K562 (cell line): ENCODE measurements around the gene GFOD1. TPM values are rescaled to one million over a fixed set of nuclear protein-coding genes. Genes with fewer than 3 reads are reported as not detected.

Experiments used
- ARHGAP35 ChIP-seq: fragments of 450-650 bp; IDR thresholded peaks from 2 replicates; pipeline ENCODE4 v1.6.1; 2018; ENCODE audit not compliant: partially characterized antibody
- ARNT ChIP-seq, 2 experiments: fragments of 450-650 bp; IDR thresholded peaks; 2 replicates each; pipeline ENCODE4 v1.6.1; 2016; ENCODE audit warnings: mild to moderate bottlenecking in 1 of 2
- DEAF1 ChIP-seq: fragments of 450-650 bp; formaldehyde crosslinking; IDR thresholded peaks from 2 replicates; pipeline ENCODE4 v1.4.0; 2020; ENCODE audit warnings: mild to moderate bottlenecking, moderate library complexity
- DMBX1 ChIP-seq: fragments of 250-450 bp; sonication (Bioruptor Pico); IDR thresholded peaks from 2 replicates; pipeline ENCODE4 v1.8.0; 2022; ENCODE audit warnings: inconsistent platforms, mild to moderate bottlenecking, moderate library complexity, borderline replicate concordance
- ESRRA ChIP-seq: fragments of 450-650 bp; IDR thresholded peaks from 2 replicates; pipeline ENCODE4 v1.6.1; 2014; ENCODE audit warnings: low read depth, mild to moderate bottlenecking, moderate library complexity, borderline replicate concordance
- FOXK2 ChIP-seq, 2 experiments: fragments of 450-650 bp; IDR thresholded peaks in 1 of 2; conservative IDR thresholded peaks in 1 of 2; 2 replicates each; pipeline ENCODE4 v1.6.1; 2016; ENCODE audit warnings: low read depth in 2 of 2, mild to moderate bottlenecking in 1 of 2
- GATAD2B ChIP-seq: fragments of 450-650 bp; IDR thresholded peaks from 2 replicates; pipeline ENCODE4 v1.6.1; 2017; ENCODE audit warnings: mild to moderate bottlenecking, borderline replicate concordance
- JUND ChIP-seq, 2 experiments: IDR thresholded peaks; 2 replicates in 1 of 2; 3 replicates in 1 of 2; pipeline ENCODE4 v1.6.1; 2011; ENCODE audit warnings: borderline replicate concordance in 2 of 2, low read depth in 2 of 2, low read length in 2 of 2, improper control_type of control experiment in 1 of 2, missing biosample characterization in 1 of 2, missing genetic modification characterization in 1 of 2, missing genetic modification reagents in 1 of 2
- KLF16 ChIP-seq: IDR thresholded peaks from 2 replicates; pipeline ENCODE4 v1.6.1; 2016; ENCODE audit warnings: antibody characterized with exemption
- LCOR ChIP-seq: sonication (generic); formaldehyde crosslinking; IDR thresholded peaks from 2 replicates; pipeline ENCODE4 v1.8.0; 2022; ENCODE audit warnings: mild to moderate bottlenecking, missing genetic modification reagents
- MTA3 ChIP-seq: fragments of 450-650 bp; formaldehyde crosslinking; IDR thresholded peaks from 2 replicates; pipeline ENCODE4 v1.6.1; 2017; ENCODE audit warnings: mild to moderate bottlenecking, borderline replicate concordance
- NFYB ChIP-seq: IDR thresholded peaks from 2 replicates; pipeline ENCODE4 v1.6.1; 2011; ENCODE audit warnings: mild to moderate bottlenecking, moderate library complexity; ENCODE audit not compliant: insufficient read length; ENCODE audit errors: extremely low read depth
- PHF8 ChIP-seq: fragments of 200-600 bp; sonication (generic); IDR thresholded peaks from 2 replicates; pipeline ENCODE4 v1.6.1; 2012; ENCODE audit warnings: mixed run types, mild to moderate bottlenecking, inconsistent platforms, low read length, moderate library complexity, borderline replicate concordance
- POLR2AphosphoS5 ChIP-seq: IDR thresholded peaks from 2 replicates; pipeline ENCODE4 v1.6.1; 2011; ENCODE audit warnings: mild to moderate bottlenecking, low read depth, low read length, moderate library complexity; ENCODE audit not compliant: control insufficient read depth, insufficient read depth
- SMARCC2 ChIP-seq: fragments of 450-650 bp; IDR thresholded peaks from 2 replicates; pipeline ENCODE4 v1.6.1; 2017; ENCODE audit warnings: antibody characterized with exemption, moderate library complexity, mild to moderate bottlenecking, low read depth
- TAF9B ChIP-seq: fragments of 450-650 bp; IDR thresholded peaks from 2 replicates; pipeline ENCODE4 v1.6.1; 2018; ENCODE audit warnings: mild to moderate bottlenecking; ENCODE audit not compliant: partially characterized antibody
- THAP7 ChIP-seq: fragments of 250-450 bp; sonication (Bioruptor Pico); IDR thresholded peaks from 2 replicates; pipeline ENCODE4 v1.5.0; 2021
- TRIM24 ChIP-seq, 2 experiments: fragments of 450-650 bp; IDR thresholded peaks; 2 replicates each; pipeline ENCODE4 v1.6.1; 2016
- ZC3H4 ChIP-seq: sonication (generic); formaldehyde crosslinking; IDR thresholded peaks from 2 replicates; pipeline ENCODE4 v1.9.0; 2021; ENCODE audit warnings: missing genetic modification reagents, borderline replicate concordance
- ZNF124 ChIP-seq: sonication (generic); formaldehyde crosslinking; IDR thresholded peaks from 2 replicates; pipeline ENCODE4 v1.8.1; 2022; ENCODE audit warnings: missing genetic modification reagents
- ZNF140 ChIP-seq: fragments of 250-450 bp; sonication (Bioruptor Pico); IDR thresholded peaks from 2 replicates; pipeline ENCODE4 v1.8.0; 2021; ENCODE audit warnings: moderate library complexity, mild to moderate bottlenecking, inconsistent platforms
- ZNF175 ChIP-seq: fragments of 200-800 bp; sonication (Bioruptor generic); IDR thresholded peaks from 2 replicates; pipeline ENCODE4 v1.6.1; 2016; ENCODE audit warnings: low read depth, mild to moderate bottlenecking, missing genetic modification characterization, missing compliant biosample characterization
- ZNF224 ChIP-seq: sonication (generic); formaldehyde crosslinking; IDR thresholded peaks from 2 replicates; pipeline ENCODE4 v1.8.0; 2022; ENCODE audit warnings: mild to moderate bottlenecking, missing genetic modification reagents
- ZNF3 ChIP-seq: fragments of 250-450 bp; sonication (Bioruptor Pico); IDR thresholded peaks from 2 replicates; pipeline ENCODE4 v1.5.0; 2021; ENCODE audit warnings: mild to moderate bottlenecking, moderate library complexity
- ZNF444 ChIP-seq: fragments of 250-450 bp; sonication (Bioruptor Pico); IDR thresholded peaks from 2 replicates; pipeline ENCODE4 v1.4.0; 2020; ENCODE audit warnings: mild to moderate bottlenecking, moderate library complexity
- ZNF512 ChIP-seq: IDR thresholded peaks from 2 replicates; pipeline ENCODE4 v1.6.1; 2016; ENCODE audit warnings: missing genetic modification characterization, missing compliant biosample characterization
- polyA plus RNA-seq, 8 experiments: library from polyadenylated mRNA; depleted of rRNA in 4 of 8; stranded (reverse) in 5 of 8; unstranded in 3 of 8; fragments of >200 nt; fragmentation: Nextera tagmentation in 2 of 8; fragmentation: Illumina TruSeq in 1 of 8; extraction: Ambion mirVana in 2 of 8; extraction: Trizol in 1 of 8; gene quantifications; 2 replicates each; pipeline versions ENCODE4 v1.2.1 to v1.2.3, GENCODE V29; 2011 to 2014; ENCODE audit warnings: inconsistent platforms in 1 of 8, missing spikeins in 1 of 8
- total RNA-seq, 7 experiments: library from RNA; depleted of rRNA in 6 of 7; stranded (reverse); fragments of >200 nt in 6 of 7; fragmentation: Illumina TruSeq in 2 of 7; extraction: Trizol in 2 of 7; gene quantifications; 2 replicates each; pipeline versions ENCODE4 v1.2.1 to v1.2.3, GENCODE V29; 2011 to 2021; ENCODE audit warnings: low replicate concordance in 1 of 7

The GFOD1 gene
- total and polyA plus RNA-seq, 9 of the 15 experiments (the other 6 are each of a cell fraction or from before 2014, with no cell fraction given): 3.8 to 12.0 (median 8.2) TPM

- TF ChIP-seq ZNF444 (CRISPR knock-in tag): no peak
- no peak for TF ChIP-seq ZNF224 (CRISPR knock-in tag)
- TF ChIP-seq ARHGAP35: no peak
- TF ChIP-seq FOXK2 (conservative IDR thresholded peaks at IDR 0.05 in 1 of 2, IDR thresholded peaks at IDR 0.05 in 1 of 2; ENCODE audit: low read depth in 2 of 2): peak in 1 of 2 experiments; percentile 41; a peak in 1 of 4 replicates
- TF ChIP-seq NFYB: no peak
- TF ChIP-seq POLR2AphosphoS5: peak; percentile 95
- TF ChIP-seq ARNT (IDR thresholded peaks at IDR 0.05): peak; percentile 49 to 82; a peak in 1 of 4 replicates
- peak; percentile 86 for TF ChIP-seq SMARCC2
- TF ChIP-seq ZNF124: no peak
- peak; percentile 81 to 91; a peak in 3 of 4 replicates for TF ChIP-seq TRIM24 (IDR thresholded peaks at IDR 0.05)
- peak; percentile 90 for TF ChIP-seq ESRRA
- peak; percentile 43; the same call in 1 of the 2 replicates for TF ChIP-seq JUND (IDR thresholded peaks at IDR 0.05; ENCODE audit: borderline replicate concordance, low read depth, low read length)
- TF ChIP-seq JUND (tag; IDR thresholded peaks at IDR 0.05; ENCODE audit: borderline replicate concordance, low read depth, low read length): peak; percentile 59; the same call in 2 of the 3 replicates
- TF ChIP-seq THAP7 (CRISPR knock-in tag): no peak
- TF ChIP-seq ZNF175 (CRISPR knock-in tag): no peak
- peak; percentile 86 for TF ChIP-seq KLF16
- TF ChIP-seq ZNF3 (CRISPR knock-in tag): no peak
- no peak for TF ChIP-seq ZC3H4
- peak; percentile 84; the same call in 1 of the 2 replicates for TF ChIP-seq LCOR (CRISPR knock-in tag)
- TF ChIP-seq ZNF512: no peak
- TF ChIP-seq TAF9B: no peak
- TF ChIP-seq MTA3: peak; percentile 65; the same call in 1 of the 2 replicates
- TF ChIP-seq GATAD2B: 0 out of 2 replicates have a peak, but pooled peaks have one; percentile 50
- TF ChIP-seq PHF8: no peak
- no peak for TF ChIP-seq DMBX1 (CRISPR knock-in tag)
- no peak for TF ChIP-seq ZNF140 (CRISPR knock-in tag)
- no peak for TF ChIP-seq DEAF1 (CRISPR knock-in tag)
These were observed 167.4 kb downstream of the GFOD1 start (continued) for GRCh38 chr6:13319891-13320564.
